Stimulated activated CD8-positive, alpha-beta memory T cell treated with anti-CD3 and anti-CD28 coated beads, Interleukin-7, amount 100 ng/mL, for 1 hour (primary cell): ENCODE results near the gene RAB40B.

ENCODE experiments used
- DNase-seq, 2 donors: peaks; one replicate each; pipeline ENCODE4 v3.0.0-alpha.2; 2020; ENCODE audit warnings: low read depth in 2 of 2

RAB40B gene

GRCh38 chr17:82615084-82616020 lies 83.1 kb downstream of the RAB40B start:
- no peak for DNase-seq

- DNase-seq: no peak
Measured at GRCh38 chr17:82614095-82614631, 84.3 kb downstream of the RAB40B start.

DNA sequence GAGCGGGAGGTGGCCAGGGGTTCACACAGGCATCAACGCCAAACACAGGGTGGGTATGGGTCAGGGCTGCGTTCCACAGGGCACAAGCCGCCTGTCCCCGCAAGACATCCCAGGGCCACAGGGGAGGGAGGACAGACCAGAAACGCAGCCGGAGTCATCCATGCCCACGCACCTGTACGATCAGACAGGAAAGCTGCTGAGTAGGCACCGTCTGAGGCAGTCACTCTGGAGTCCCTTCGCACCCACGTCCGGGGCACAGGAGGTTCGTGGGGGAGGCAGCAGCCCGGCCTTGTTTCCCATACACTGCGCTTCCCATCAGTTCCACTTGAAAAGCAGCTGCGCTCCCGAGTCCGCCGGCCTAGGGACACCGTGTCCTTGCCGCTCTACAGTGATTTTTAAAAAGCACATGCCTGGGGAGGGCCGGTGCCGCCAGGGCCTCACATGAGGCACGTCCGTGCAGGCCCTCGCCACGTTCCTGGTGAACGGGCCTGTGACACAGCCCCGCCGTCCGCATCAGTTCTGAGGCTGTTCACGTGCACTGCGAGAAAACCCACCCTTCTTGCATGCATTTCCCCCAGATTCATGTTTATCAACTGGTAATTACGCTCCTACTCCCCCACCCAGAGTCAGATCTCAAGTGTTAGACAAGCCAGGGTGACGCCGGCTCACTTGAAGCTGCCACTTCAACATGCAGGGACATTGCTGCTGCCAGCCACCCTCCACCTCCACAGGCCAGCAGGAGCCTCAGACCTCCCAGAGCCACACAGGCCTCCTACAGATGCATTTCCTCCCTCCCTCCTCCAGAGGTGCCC lies 85.0 kb downstream of the RAB40B start:
- no peak for DNase-seq

GRCh38 chr17:82611140-82612058 lies 87.1 kb downstream of the RAB40B start:
- DNase-seq: no peak

GRCh38 chr17:82609655-82610054 lies 88.8 kb downstream of the RAB40B start:
- no peak for DNase-seq

DNA sequence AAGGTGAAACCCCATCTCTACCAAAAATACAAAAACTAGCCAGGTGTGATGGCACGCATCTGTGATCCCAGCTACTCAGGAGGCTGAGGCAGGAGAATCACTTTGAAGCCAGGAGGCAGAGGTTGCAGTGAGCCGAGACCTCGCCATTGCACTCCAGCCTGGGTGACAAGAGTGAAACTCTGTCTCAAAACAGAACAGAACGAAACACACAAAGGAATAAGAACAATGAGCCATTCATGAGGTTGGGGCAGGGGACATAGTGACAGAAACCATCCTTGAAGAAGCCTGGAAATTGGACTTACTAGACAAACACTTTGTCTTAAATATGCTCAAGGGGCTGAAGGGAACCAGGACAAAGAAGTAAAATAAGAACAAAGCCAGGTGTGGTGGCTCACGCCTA lies 89.7 kb downstream of the RAB40B start:
- DNase-seq: no peak

- no peak for DNase-seq
Measured at GRCh38 chr17:82605939-82606600, 92.4 kb downstream of the RAB40B start.
